DOHH2 (cell line): ENCODE results near the gene SKA2.

Experiments used
- CTCF ChIP-seq: fragments of 200-600 bp; sonication (generic); IDR thresholded peaks from one replicate; pipeline ENCODE4 v1.5.1; 2014; ENCODE audit warnings: antibody characterized with exemption, mild to moderate bottlenecking, low read depth, low read length; ENCODE audit not compliant: poor library complexity, severe bottlenecking
- EZH2phosphoT487 ChIP-seq: fragments of 200-600 bp; sonication (generic); IDR thresholded peaks from 2 replicates; pipeline ENCODE4 v1.6.1; 2017; ENCODE audit warnings: borderline replicate concordance, mild to moderate bottlenecking, antibody characterized with exemption, low read length, moderate library complexity, mixed read lengths

GRCh38 chr17:59161477-59161876 is 6.5 kb upstream of the SKA2 start:
- TF ChIP-seq CTCF (no peak), EZH2phosphoT487 (no peak)
